ENCODE results near the gene ELK1.
"Not testable (repeated sequence)": the region's sequence is repeated elsewhere in the genome, so short reads cannot be mapped to it uniquely, and the experiment has no call there.

Gene ELK1

GRCh38 chrX:47650164-47651042 is at the start of gene ELK1:
TSS of gene ELK1 (minus strand) at chrX:47650563. CDS start at chrX:47641441, 9,122 bp downstream.
- DNase-seq = peak; percentile 99

GRCh38 chrX:47697181-47697580 is 46.8 kb upstream of the ELK1 start:
- no peak for DNase-seq

GRCh38 chrX:47690175-47690574 is 39.8 kb upstream of the ELK1 start:
- DNase-seq = peak; percentile 1

GRCh38 chrX:47687263-47687662 is 36.9 kb upstream of the ELK1 start:
- DNase-seq = no peak

GRCh38 chrX:47683829-47684205 is 33.5 kb upstream of the ELK1 start:
- no peak for DNase-seq

- DNase-seq = no peak
Observed at GRCh38 chrX:47683184-47683828, 32.9 kb upstream of the ELK1 start.

GRCh38 chrX:47675959-47676859 is 25.8 kb upstream of the ELK1 start:
- not testable (repeated sequence) for DNase-seq

GRCh38 chrX:47674776-47675175 is 24.4 kb upstream of the ELK1 start:
- DNase-seq = no peak

- not testable (repeated sequence) for DNase-seq
Observed at GRCh38 chrX:47665797-47666196, 15.4 kb upstream of the ELK1 start.

- DNase-seq = no peak
Observed at GRCh38 chrX:47664737-47665136, 14.4 kb upstream of the ELK1 start.

- DNase-seq = peak; percentile 96
Observed at GRCh38 chrX:47662144-47662657, 11.8 kb upstream of the ELK1 start.

GRCh38 chrX:47661539-47661938 is 11.2 kb upstream of the ELK1 start:
- DNase-seq = no peak

- DNase-seq = no peak
Observed at GRCh38 chrX:47659421-47659726, 9.0 kb upstream of the ELK1 start.

GRCh38 chrX:47658684-47659420 is 8.5 kb upstream of the ELK1 start, which contains the start of gene UXT:
TSS of gene UXT (minus strand) at chrX:47659180. CDS start at chrX:47658927, 253 bp downstream.
- peak; percentile 97 for DNase-seq

- no peak for DNase-seq
Observed at GRCh38 chrX:47658301-47658683, 7.9 kb upstream of the ELK1 start.

GRCh38 chrX:47651043-47651905 is 911 bp upstream of the ELK1 start:
- DNase-seq = no peak

- DNase-seq = no peak
Observed at GRCh38 chrX:47649781-47650163, 591 bp downstream of the ELK1 start.

- DNase-seq = no peak
Observed at GRCh38 chrX:47649271-47649670, 1.1 kb downstream of the ELK1 start.

GRCh38 chrX:47648376-47648775 is 2.0 kb downstream of the ELK1 start:
- peak; percentile 23 for DNase-seq

GRCh38 chrX:47646636-47647035 is 3.7 kb downstream of the ELK1 start:
- DNase-seq = no peak

GRCh38 chrX:47645530-47645929 is 4.8 kb downstream of the ELK1 start:
- DNase-seq = no peak
